GM18519 (cell line): ENCODE results near the gene ZIC5.

Experiments
- ATAC-seq: cut with Tn5 transposase; IDR thresholded peaks from one replicate; pipeline ENCODE4 v1.9.1; 2021; ENCODE audit warnings: mild to moderate bottlenecking, moderate library complexity; ENCODE audit not compliant: unreplicated experiment, low FRiP score

The ZIC5 gene

DNA sequence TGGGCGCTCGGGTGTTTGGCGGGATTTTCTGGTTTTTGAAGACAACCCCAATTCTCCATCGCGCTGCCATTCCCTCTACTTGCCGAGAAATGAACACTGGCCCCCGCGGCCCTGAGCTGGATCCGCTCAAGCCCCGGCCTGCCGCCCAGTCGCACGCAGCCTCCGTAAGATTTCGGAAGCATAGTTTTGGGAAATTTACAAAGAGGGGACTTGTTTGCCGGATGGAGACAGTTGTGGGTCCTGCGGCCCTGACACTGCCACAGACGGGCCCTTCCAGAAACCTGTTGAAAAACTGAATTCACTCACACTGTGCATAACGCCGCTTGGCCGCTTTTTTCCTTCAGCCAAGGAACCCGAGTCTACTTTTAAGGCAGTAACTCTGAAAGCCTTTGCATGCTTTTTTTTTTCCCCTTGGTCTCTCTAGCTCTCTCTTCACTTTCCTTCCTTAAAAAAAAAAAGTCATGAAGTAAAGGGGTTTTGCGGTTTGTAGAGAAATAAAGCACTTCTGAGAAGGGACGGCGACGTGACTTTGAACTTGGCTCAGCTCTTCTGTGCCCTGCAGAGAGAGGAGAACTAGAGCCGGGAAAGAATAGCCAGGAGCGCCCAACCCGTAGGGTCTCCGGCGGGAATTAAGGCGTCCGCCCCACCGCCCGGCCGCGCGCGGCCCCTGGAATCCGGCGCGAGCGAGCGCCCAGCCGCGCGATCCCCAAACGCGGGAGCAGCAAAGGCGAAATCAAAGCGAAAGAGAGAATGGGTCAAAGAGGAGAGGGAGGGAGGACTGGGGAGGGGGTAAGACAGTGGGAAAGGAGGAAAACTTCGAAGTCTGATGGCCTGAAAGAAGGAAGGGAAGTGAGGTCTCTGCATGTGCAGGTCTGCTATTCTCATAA is 6.6 kb upstream of the ZIC5 start:
- ATAC-seq = no peak

DNA sequence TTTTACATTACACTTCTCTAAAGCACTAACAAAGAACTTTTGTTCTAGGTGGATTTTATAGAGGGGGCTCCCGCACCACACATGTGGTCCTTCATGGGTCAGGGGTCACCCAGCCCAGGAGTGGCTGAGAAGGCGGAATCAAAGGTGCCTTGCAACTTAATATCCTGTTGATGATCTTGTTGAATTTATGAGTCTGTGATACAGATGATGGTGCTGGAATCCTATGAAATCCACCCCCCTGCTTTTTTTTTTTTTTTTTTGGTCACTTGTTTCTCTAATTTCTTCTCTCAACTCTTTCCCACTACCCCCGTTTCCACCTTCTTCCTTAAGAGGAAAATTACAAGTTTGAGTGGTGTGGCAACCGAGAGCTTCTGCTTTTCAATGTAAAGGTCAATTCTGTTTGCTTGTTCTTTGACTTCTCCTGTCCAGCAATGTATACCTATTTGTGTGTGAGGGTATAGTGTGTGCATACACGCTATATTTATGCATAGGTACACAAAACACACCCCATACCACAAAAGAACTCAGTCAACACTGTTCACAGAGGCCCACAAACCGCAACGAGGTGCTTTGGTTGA is 5.9 kb upstream of the ZIC5 start:
- no peak for ATAC-seq

DNA sequence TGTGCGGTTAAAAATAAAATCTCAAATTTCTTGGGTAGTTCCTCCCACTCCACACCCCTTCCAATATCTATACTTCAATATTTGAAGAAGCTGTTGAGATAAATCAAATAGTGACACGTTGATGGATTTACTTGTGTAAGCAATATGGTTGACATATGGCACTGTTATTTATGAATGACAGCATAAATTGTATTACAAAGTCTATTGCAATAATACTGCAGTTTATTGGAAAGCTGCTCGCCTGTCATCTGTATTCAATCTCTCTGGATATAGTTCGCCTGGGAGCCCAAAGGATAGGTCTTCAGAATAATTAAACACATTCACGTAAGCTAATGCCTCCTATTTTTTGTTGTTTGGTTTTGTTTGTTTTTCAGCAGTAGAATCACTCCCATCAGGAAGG is 5.0 kb upstream of the ZIC5 start:
- no peak for ATAC-seq

DNA sequence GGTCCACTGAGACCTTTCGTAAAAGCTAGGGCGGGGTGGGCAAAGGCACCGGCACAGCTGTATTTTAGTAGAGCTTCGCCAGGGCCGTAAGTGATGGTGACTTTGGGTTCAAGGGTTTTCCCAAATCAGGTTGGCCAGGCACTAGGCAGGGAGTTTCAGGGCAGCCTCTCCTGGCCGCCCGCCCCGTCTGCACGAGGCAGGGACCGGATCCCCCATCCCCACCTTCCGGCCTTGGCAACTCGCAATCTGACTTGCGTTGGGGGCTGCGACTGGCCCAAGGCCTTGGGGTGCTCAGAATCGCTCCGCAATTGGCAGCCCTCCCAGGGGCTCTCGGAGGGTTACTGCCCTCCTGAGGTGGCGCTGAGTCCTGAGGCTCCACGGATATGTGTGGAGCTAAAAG is 4.1 kb upstream of the ZIC5 start:
- ATAC-seq = no peak

DNA sequence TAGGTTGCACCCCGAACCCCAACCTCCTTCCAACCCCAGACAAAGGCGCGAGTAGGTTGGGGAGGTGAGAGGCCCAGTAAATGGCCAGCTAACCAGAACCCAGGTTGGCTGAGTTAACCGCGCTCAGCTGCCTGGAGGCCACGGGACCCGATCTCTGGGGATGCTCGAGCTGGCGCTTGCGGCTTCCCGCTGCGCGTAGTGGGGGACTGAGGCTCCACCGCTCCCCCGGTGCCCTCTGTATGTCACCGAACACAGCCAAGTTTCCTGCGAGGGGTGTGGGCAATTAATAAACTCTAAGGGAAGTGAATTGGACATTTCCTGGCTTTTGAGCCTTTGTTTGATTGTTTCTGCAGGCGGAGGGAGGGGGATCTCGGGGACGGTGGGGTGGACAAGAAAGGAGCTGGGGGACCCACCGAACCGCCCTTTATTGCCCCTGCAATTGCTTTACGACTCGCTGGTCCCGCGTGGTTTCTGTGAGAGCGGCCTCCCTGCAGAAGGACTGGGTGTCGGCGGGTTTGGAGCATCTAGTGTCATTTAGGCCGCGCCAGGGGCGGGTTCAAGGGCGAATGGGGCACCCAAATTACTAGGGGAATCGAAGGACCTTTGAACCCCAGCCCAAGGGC is 3.5 kb upstream of the ZIC5 start:
- ATAC-seq = no peak

DNA sequence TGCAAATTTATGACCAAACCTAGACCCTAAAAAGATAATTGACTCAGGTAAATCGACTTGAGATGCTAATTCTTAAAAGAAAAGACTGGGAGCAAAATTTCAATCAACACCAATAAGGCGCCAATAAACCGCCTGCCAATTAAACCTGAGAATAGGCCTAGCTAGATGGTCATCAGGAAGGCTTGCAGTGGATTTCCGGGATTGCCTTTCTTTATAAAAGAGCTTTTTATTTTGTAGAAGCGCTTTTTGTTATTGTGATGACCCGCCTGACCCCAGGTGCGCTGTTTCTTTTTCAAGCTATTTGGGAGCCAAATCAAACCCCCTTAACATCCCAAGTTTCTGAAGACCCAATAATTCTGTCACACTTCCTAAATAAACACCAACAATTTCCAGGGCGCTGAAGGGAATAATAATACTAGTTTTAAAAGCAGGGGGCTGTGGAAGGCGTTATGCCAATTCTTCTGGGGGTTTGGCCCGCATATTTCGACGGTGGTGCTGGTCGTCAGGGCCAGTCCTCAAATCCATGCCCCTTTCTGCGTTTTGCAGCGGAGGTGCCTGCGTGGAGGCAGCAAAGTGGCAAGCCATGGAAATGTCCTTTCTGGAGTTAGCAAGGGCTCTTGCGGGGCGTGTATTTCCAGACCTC is 2.9 kb upstream of the ZIC5 start:
- ATAC-seq = no peak

DNA sequence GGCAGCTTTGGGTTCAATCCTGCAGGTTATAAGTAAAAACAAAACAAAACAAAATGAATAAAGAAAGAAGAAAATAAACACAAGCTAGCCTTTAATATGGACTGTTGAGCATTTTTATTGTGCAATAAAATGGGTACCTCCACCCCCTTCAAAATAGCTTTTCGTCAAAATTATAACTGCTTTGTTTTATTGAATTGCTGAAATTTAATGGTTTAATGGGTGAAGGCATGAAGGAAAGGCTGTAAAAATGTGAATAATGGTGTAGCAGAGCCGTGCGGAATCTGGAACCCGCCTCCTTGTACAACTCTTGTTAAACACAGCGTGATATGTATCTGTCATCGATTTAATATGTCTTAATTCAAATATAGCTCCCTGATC is 2.2 kb upstream of the ZIC5 start:
- ATAC-seq = no peak

DNA sequence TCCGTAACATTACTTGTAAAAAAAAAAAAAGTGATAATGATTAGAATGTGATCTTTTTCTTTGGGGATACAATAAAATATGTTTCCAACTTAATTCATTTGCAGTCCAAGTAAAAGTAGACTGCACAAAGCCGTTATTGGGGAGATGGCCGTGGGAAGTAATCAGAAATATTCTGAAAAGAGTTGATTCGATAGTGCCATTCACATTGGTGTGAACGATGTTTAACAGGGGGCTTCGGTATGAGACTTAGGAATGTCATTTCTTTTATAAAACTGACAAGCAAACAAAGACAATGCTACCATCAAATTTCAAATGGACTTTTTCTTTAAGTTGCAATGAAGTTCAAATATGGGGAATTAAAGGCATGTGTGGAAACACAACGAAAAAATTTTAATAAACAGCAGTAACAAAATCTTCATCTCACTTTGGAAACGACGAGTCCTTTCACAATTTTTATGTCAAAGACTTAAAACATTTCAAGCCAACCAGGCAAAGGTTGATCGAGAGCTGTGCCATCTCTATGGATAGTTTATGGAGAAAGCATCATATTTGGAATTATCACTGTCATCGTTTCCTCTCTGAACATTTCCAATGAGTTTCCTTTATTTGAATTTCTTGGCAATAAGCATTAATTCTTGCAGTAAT is 1.7 kb upstream of the ZIC5 start:
- no peak for ATAC-seq

DNA sequence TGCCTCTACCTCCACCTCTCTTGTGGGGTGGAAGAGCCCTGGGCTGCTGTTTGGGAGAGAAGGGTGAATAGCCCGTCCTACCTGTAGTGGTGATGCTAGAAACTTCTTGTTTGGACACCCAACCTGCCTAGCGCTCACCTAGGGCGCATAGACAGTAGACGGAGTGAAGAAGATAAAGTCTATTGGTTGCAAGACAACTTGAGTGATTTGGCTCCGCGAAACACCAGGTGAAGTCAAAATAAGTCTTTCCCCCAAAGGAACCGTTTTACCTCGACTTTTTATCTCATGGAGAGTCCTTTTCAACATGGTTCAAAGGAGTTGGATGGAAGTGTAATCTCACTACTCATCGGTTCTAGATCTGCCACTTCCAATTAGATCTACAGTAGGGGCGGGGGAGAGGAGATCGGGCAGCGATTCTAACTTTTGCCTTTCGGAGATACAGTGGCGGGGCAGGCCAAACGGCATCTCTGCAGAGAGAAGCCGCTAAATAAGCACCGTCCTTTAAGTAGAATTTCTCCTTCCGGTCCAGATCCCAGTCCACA is 694 bp upstream of the ZIC5 start:
- no peak for ATAC-seq

DNA sequence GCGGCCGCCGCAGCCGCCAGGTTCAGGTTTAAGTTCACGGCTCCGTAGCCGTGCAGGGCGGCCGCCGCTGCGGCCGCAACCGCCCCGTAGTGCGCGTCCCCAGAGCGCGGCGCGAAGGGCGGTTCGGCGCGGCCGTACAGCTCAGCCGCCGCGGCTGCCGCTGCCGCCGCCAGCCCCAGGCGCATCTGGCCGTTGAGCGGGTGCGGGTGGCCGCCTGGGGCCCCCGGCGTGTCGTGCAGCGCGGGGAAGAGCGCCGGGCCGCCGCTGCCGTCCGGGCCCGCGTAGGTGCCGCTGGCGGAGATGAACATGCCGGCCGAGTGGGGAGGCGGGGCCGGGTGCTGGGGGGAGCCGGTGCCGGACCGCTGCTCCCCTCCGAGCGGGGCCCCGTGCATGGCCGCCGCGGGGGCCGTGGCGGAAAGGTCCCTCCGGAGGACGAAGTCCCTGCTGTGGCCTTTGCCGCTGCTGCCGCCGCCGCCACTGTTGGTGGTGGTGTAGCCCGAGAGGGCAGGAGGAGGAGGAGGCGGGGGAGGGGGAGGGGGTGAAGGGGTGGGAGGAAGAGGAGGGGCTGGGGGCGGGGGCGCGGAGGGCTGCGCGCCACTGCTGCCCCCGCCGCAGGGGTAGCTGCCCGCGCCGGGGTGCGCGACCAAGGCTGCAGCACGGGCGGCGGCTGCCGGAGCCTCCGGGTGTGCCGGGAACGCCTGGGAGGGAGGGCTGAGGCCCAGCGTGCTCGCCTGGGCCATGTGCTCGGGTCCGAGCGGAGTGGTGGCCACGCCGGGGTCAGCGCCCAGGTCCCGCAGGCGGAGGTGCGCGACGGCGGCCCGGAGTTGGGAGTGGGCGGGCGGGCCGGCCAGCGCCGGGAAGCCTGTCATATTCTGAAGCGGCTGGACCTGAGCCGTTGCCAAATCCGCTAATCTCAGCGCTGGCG is 654 bp downstream of the ZIC5 start:
- ATAC-seq = no peak

DNA sequence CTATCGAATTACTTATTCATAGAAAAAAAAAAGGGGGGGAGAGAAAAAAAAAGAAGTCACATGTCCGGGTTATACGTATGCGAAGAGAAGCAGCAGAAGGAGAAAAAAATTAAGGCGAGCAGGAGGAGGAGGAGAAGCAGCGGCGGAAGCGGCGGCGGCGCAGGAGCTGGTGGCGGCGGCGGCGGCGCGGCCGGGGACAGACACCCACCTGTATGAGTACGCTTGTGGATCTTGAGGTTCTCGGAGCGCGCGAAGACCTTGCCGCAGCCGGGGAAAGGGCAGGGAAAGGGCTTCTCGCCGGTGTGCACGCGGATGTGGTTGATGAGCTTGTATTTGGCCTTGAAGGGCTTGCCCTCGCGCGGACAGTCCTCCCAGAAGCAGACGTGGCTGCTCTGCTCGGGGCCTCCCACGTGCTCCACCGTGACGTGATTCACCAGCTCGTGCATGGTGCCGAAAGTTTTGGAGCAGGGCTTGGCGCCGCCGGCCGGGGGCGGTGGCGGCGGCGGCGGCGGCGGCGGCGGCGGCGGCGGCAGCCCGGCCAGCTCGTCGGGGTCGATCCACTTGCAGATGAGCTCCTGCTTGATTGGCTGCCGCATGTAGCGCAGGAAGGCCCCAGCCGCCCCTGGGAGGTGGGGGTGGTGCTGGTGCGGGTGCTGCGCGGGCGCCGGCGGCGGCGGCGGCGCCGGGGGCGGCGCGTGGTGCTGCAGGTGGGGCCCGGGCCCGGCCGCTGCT is 1.5 kb downstream of the ZIC5 start:
- no peak for ATAC-seq

DNA sequence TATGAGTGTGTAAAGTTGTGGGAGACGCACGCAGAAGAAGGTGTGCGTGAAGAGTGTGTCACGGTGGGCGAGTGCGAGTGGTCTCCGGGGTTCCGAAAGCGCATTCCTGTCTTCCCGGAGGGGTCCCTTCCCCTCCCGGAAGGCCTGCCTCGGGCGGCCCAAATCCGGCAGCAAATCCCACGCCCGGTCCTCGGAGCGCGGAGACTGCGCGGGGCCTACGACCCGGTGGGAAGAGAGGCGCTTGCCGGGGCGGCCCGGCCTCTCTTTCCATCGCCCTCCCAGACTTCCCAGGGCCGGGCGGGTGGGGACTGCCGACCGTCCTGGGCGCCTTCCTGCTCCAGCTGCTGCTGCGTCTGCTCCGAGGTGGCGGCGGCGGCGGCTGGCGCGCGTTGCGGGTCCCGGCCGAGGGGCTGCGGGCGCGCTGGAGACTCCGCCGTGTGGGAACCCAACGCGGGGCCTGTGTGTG is 2.1 kb downstream of the ZIC5 start:
- ATAC-seq = no peak

DNA sequence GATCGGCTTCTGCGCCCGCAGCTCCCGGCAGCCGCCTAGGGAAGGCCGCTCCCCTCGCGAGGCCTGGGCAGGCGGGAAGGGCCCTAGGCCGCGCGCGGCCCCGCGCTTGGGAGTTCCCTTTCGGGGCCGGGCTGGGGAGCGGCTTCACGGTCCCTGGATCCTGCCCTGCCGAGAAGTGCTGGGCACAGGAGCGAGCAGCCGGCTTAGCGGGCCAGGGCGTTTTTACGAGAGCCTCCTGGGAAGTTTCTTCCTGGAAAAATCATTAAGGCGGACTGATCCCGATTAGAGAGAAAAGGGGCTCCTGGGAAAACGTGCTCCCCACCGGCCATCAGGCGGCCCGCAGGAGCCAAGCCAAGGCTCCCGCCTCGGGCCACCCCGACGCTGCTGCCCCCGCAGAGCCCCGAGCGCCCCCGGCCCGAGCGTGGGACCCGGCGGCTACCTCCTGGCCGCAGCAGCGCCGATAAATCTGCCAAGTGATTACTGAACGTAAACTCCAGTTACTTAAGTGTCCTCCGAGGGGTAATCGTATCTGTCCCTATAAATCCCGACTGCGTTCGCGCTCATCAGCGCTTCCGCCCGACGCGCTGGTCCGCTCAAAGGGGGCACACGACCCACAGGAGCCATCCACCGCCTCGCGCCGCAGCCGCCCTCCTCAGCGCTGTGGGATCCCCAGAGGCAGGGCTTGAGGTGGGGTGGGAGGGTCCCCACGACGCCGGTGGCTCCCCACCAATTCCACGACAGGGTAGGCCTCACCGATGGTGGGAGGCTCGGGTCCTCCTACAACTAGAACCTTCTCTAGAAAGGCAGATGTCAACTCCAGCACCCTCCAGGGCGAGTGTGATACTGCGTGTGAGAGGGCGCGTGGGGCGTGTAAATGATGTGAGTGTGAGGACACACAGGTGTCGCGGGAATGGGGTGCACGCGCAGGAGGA is 2.8 kb downstream of the ZIC5 start:
- no peak for ATAC-seq

DNA sequence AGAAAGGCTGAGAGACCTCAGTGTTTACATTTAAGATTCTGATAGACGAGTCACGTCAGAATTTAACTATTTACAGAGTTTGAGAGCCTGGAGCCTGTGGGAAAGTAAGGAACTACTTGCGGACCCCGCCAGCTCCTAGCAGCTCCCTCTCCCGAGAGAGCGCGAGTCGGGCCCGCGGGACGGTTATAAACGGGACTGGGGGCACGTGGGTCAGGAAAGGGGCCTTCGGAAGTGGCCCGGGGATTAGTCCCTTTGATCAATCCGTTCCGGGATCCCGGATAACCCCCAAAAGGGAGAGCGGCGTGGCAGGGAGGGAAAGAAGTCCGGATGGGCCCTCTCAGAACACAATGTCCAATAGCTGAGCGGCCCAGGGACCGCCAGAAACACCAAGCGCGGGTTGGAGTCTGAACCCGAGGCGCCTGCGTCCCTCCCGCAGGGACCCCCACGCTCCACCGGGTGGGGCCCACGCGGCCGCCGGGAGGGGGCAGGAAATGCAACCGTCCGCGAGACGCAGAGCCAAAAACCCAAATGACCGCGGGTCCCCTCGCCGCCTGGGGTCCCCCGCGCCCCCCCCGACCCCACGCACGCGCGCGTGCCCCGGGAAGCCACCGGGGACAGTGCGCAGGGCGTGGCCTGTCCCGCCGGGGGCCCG is 3.6 kb downstream of the ZIC5 start:
- no peak for ATAC-seq

DNA sequence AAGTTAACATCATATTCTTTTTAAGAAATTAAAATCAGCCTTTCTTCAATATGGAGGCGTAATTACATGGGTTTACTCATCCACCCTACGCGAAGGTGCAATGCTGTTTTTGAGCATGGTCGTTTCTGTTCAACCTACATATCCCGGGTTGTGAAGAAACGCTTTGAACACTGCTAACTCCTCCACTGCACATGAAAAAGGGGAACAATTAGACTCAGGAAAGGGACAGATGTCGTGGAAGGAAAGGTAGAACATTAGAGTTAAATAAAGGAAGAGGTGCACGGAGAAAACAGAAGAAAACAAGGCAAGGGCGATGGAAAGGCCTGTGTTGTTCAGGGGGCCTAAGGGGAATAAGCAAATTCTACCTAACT is 4.1 kb downstream of the ZIC5 start:
- no peak for ATAC-seq

DNA sequence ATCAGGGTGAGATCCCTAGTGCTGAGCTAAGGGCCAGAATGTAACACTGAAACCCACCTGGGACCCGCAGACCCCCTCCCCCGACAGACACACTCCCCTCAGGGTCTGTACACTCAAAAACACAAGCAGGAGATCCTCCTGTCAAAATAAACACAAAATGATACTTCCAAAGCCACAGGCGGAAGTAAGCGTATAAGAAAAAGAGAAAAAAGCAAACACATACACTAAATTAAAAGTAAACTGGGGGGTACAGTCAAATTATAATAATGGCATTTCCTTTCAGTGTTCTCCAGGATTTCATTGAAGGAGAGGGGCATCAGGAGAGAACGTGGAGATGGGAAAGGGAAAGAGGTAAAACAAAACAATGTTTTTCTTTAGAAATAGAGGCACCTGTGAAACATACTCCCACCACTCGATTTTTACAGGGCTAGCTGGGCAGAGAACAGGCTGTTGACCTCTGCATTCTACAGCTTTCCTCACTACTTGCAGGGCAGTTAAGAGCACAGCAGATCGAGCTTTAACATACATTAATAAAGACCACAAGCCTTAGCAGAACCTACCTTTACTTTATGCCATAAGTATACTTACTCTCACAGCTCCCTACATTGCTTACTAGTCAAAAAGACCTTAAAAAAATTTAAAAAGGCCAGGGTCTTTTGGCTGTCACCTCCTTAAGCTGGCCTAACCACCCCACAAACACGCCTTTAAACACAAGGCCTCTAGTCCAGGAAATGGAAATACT is 5.3 kb downstream of the ZIC5 start:
- no peak for ATAC-seq
